HG03354 (cell line): ENCODE results near the gene CROCC2.
"Not testable (repeated sequence)": the region's sequence is repeated elsewhere in the genome, so short reads cannot be mapped to it uniquely, and the experiment has no call there.

Experiments
- ATAC-seq: cut with Tn5 transposase; IDR thresholded peaks from one replicate; pipeline ENCODE4 v1.9.1; 2021; ENCODE audit warnings: mild to moderate bottlenecking; ENCODE audit not compliant: unreplicated experiment, poor library complexity, severe bottlenecking

The CROCC2 gene

GRCh38 chr2:240975903-240976302 lies 69.8 kb downstream of the CROCC2 start:
- not testable (repeated sequence) for ATAC-seq

DNA sequence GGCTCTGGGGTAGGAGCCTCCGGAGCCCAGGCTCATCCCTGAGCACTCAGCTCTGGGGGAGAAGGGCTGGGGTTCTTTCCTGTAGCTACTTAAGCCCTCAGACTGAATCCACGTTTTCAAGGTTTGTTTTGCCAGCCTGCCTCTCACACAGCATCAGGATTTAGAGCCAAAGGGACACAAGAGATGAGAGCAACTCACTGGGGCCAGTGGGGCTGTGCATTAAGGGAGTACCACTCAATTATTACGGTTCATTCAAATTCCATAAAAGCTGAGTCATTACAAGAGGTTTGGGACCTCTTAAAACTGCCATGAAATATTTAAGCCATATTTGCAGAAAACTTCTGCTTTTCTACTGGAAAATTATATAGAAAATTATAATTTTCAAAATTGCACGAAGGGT lies 75.1 kb downstream of the CROCC2 start:
- no peak for ATAC-seq

GRCh38 chr2:240981871-240982800 lies 76.0 kb downstream of the CROCC2 start:
- ATAC-seq, result no peak

GRCh38 chr2:240982821-240983281 lies 76.7 kb downstream of the CROCC2 start:
- ATAC-seq, result no peak

GRCh38 chr2:240983361-240983995 lies 77.3 kb downstream of the CROCC2 start:
- no peak for ATAC-seq

- no peak for ATAC-seq
Observed at GRCh38 chr2:240983996-240984498, 77.9 kb downstream of the CROCC2 start.

DNA sequence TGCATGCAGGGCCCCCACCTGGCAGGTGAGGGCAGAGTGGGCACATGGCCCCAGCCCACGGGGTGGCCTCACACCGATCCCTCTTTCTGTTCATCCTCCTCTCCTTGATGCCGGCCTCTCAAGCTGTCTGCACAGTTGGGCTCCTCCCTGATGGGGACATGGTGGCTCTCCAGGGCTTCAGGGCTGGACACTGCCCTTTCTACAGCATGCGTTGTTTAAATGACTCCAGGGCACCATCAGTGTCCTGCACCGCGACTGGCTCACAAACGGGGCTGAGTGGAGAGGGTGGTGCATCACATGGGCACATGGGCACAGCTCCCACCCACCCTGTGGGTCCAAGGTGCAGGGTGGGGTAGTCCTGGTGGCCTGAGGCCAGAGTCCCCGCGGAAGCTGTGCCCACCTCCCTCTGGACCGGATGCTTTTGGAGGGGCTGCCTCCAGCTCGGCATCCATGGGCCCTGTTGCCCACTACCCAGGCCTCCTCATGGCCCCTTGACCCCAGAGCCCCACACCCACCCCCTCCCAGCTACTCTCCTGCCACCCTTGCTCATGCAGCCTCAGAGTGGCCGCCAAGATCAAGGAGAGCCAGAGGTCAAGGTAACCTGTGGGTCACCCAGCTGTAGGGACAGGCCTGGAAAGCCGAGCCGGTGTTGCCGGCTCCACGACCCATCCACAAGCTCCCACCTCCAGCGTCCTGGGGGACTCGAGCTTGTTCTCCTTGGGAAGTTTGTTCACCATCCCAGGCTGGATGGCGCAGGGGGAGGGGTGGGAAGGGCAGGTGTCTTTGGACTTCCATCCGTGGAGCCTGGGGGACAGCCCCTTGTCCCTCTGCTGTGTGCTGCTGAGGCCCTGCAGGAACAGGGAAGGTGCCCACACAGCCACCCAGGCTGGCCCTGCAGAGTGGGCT lies 80.0 kb downstream of the CROCC2 start:
- no peak for ATAC-seq

GRCh38 chr2:240986787-240987411 lies 80.8 kb downstream of the CROCC2 start:
- no peak for ATAC-seq

DNA sequence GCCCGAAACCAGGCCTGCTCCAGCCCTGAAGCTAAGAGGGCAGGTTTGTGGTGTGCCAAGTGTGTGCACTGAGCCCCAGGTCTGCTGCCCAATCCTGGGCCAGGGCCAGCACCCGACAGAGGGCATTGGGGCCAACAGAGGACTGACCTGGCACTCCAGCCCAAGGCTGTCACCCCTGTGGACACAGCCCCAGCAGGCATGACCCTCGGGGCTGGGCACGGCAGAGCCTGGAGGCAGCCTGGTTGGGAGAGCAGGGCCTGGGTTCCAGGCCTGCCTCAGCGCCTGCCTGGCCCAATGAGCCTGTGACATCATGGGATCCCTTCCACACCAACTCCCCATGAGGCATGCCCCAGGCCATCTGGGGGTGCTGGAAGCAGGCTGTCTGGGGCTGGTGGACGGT lies 81.5 kb downstream of the CROCC2 start:
- ATAC-seq, result no peak

DNA sequence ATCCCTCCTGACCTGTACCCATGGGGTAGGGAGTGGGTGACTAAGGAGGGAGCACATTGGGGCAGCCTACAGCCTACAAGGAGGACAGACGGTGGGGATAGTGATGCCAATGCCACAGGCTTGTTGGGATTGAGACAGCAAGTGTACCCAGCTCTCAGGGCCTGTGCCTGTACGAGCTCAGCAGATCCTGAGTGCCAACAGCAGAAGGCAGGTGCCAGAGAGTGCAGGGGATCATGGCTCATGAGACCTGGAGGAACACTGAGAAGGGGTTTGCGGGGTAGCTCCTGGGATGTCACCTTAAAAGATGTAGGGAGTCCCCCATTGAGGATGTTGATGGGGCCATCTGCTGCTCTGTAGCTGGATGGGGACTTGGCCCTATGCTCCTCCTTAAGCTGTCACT lies 82.0 kb downstream of the CROCC2 start:
- no peak for ATAC-seq

DNA sequence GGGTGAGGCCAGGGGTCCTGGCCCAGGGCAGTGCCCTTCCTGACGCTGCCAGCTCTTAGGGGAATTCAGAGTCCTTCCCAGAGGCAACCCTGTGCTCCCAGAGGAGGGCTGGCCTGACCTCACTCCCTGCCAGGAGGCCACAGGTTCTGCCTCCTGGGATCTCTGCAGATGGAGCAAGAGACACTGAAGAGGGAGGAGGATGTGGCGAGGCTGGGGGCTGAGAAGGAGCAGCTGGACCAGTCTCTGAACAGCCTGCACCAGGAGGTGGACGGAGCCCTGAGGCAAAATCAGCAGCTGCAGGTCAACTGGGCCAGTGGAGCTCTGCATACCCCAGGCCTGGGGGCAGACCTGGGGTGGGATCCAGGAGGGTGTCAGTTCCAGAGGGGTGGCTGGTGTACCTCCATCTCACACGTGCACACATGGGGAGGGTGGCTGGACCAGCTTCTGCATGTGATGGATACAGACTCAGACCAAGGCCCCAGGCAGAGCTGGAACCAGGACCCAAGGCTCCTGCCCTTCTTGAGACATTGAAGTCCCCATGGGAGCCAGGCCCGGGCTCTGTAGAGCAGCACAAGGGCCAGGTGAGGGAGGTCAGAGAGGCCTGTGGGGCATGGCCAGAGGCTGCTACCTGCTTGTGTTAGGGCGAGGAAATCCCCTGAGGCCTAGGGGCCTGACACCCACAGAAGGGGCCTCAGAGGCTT lies 82.6 kb downstream of the CROCC2 start:
- ATAC-seq, result no peak

DNA sequence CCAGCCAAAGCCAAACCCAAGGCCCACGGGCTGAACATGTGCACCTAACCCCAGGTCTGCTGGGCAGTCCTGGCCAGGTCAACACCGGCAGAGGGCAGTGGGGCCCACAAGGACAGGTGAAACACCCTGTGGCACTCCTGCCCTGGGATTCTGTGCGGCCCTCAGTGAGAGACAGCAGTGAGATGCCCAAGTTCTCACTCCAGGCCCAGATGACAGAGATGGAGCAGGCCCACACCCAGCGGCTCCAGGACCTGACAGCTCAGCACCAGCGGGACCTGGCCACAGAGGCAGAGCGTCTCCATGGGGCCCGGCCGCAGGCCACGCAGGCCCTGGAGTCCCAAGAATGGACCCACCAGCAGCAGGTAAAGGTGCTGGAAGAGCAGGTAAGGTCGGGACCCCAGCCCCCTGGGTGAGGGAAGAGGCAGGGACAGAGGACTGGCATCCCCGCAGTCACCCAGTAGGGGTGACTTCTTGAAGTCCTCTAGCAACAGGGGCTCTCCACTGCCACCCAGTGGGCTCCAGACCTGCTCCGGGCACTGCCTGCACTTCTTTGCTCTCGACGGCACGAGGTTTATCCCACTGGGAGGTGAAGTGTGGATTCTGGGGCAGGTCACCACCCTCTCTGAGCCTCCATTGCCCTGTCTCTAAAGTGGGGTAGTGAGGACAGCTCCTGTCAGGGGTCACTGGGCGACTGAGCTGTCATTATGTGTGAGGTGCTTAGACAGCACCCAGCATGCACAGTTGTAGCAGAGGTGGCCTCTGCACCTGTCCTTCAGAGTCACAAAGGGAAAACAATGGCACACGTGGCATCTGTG lies 83.5 kb downstream of the CROCC2 start:
- ATAC-seq, result no peak

GRCh38 chr2:240990266-240990529 lies 84.1 kb downstream of the CROCC2 start:
- no peak for ATAC-seq

DNA sequence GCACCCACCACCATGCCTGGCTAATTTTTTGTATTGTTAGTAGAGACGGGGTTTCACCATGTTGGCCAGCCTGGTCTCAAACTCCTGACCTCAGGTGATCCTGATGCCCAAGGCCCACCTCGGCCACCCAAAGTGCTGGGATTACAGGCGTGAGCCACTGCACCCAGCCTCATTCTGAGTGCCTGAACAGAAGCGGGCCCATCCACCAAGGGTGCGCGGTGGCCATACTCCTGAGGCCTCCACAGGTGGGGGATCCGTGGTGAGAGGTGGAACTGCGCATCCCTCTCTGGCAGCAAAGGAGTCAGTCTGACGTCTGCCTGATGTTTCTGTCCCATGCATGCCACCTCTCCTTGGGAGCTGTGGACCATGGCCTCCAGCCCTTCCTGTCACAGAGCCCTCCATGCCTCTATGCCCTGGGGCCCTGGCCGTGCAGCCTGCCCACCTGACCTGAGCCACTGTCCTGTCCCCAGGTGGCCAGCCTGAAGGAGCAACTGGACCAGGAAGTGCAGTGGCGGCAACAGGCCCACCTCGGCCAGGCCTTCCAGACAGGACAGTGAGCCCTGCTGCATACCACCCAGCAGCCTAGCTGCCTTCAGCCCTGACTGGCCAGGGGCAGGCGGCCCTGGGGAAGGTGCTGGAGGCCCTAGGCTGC lies 84.7 kb downstream of the CROCC2 start:
- no peak for ATAC-seq

GRCh38 chr2:240991378-240992263 lies 85.5 kb downstream of the CROCC2 start:
- ATAC-seq, result no peak

GRCh38 chr2:240992572-240993291 lies 86.6 kb downstream of the CROCC2 start:
- no peak for ATAC-seq
